Measurements from ENCODE around the gene ZNF689. TPM values are rescaled to one million over a fixed set of nuclear protein-coding genes. Genes with fewer than 3 reads are reported as not detected.

Gene ZNF689
- total RNA-seq, 1 donor from 2014 or later, result 10.2 TPM

- DNase-seq (ENCODE audit: low spot score), result no peak
These were observed 48.2 kb downstream of the ZNF689 start for GRCh38 chr16:30562021-30562420.

GRCh38 chr16:30561089-30561816 lies 48.9 kb downstream of the ZNF689 start:
- DNase-seq (ENCODE audit: low spot score), result no peak

GRCh38 chr16:30559690-30560089 lies 50.5 kb downstream of the ZNF689 start:
- DNase-seq (ENCODE audit: low spot score), result no peak

DNA sequence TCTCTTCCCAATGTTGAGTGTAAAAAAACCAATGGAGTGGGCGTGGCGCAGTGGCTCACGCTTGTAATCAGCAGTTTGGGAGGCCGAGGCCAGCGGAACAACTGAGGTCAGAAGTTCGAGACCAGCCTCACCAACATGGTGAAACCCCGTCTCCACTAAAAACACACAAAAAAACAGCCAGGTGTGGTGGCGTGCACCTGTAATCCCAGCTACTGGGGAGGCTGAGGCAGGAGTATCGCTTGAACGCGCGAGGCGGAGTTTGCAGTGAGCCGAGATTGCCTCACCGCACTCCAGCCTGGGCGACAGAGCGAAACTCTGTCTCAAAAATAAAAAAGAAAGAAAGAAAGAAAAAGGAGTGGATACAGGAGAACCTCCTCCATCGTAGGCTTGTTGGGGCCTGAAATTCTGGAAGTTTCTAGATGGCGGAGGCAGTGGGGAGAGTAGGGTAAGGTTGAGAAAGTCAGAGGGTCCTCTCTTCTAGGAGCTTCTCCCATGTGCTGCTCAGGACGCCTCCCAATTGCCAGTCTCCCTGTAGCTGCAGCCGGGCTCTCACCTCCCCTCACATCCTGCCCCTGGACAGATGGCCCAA lies 51.3 kb downstream of the ZNF689 start:
- DNase-seq (ENCODE audit: low spot score), result no peak

- peak; percentile 98 for DNase-seq (ENCODE audit: low spot score)
These were observed 52.0 kb downstream of the ZNF689 start, which contains the start of gene ZNF764 for GRCh38 chr16:30557957-30558788. Gene ZNF764, minus strand, starts transcription at chr16:30558374. Its CDS starts 192 bp downstream, at chr16:30558182.

- no peak for DNase-seq (ENCODE audit: low spot score)
These were observed 52.6 kb downstream of the ZNF689 start for GRCh38 chr16:30557707-30557956.

DNA sequence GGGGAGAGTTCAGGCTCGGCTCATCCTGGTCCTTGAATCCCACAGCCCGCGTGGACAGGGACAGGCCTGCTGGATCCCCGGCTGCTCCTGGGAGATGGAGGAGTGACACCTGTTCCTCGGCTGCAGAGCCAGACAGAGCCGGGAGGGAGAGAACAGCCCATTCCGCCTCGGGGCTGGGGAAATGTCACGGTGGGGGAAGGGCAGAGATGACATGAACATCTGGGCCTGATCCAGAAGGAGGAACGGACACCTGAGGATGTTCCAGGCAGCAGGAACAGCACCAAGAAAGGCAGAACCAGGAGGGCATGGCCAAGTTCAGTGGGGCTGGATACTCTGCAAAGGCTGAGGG lies 54.1 kb downstream of the ZNF689 start:
- no peak for DNase-seq (ENCODE audit: low spot score)

- DNase-seq (ENCODE audit: low spot score), result no peak
These were observed 54.7 kb downstream of the ZNF689 start for GRCh38 chr16:30555315-30556124.

GRCh38 chr16:30554557-30555314 lies 55.5 kb downstream of the ZNF689 start:
- DNase-seq (ENCODE audit: low spot score), result no peak

- no peak for DNase-seq (ENCODE audit: low spot score)
These were observed 56.7 kb downstream of the ZNF689 start for GRCh38 chr16:30553393-30553899.

- no peak for DNase-seq (ENCODE audit: low spot score)
These were observed 57.2 kb downstream of the ZNF689 start for GRCh38 chr16:30552956-30553355.

Other genes starting within 250 kb of the ZNF689 start
- 36.9 TPM for gene TBC1D10B, start 239.9 kb downstream of the ZNF689 start, total RNA-seq
- 2.9 TPM for gene MYL11, start 235.6 kb downstream of the ZNF689 start, total RNA-seq
- 8.2 TPM for gene SEPTIN1, start 227.8 kb downstream of the ZNF689 start, total RNA-seq
- gene ZNF48, start 215.0 kb downstream of the ZNF689 start, total RNA-seq, result 8.1 TPM
- 5.2 TPM for gene ZNF771, start 202.8 kb downstream of the ZNF689 start, total RNA-seq
- 49.9 TPM for gene DCTPP1, start 180.4 kb downstream of the ZNF689 start, total RNA-seq
- 36.2 TPM for gene SEPHS2, start 164.5 kb downstream of the ZNF689 start, total RNA-seq
- 8.9 TPM for gene ITGAL, start 137.6 kb downstream of the ZNF689 start, total RNA-seq
- 37.6 TPM for gene ZNF768, start 83.8 kb downstream of the ZNF689 start, total RNA-seq
- 10.4 TPM for gene ZNF747, start 75.5 kb downstream of the ZNF689 start, total RNA-seq
- 6.9 TPM for gene ZNF764, start 52.0 kb downstream of the ZNF689 start, total RNA-seq
- gene ZNF688, start 38.7 kb downstream of the ZNF689 start, total RNA-seq, result 10.8 TPM
- 25.2 TPM for gene ZNF785, start 24.7 kb downstream of the ZNF689 start, total RNA-seq
- gene PRR14, start 40.6 kb upstream of the ZNF689 start, total RNA-seq, result 37.8 TPM
- 82.5 TPM for gene FBRS, start 48.0 kb upstream of the ZNF689 start, total RNA-seq
- gene SRCAP, start 88.8 kb upstream of the ZNF689 start, total RNA-seq, result 82.3 TPM
- 35.9 TPM for gene PHKG2, start 138.0 kb upstream of the ZNF689 start, total RNA-seq
- gene CFAP119, start 151.7 kb upstream of the ZNF689 start, total RNA-seq, result 8.7 TPM
- gene RNF40, start 151.9 kb upstream of the ZNF689 start, total RNA-seq, result 133 TPM
- gene ZNF629, start 176.8 kb upstream of the ZNF689 start, total RNA-seq, result 21.6 TPM